MM.1S (cell line): ENCODE measurements around the gene TMEM250.

Source experiments
- DNase-seq: peaks from one replicate; pipeline ENCODE4 v3.0.0-alpha.2; 2015
- H2AFZ ChIP-seq: fragments of 300-600 bp; sonication (generic); 2 replicates; pipeline ENCODE4 v1.6.0; 2016; ENCODE audit warnings: antibody characterized with exemption, low read length
- H3F3A ChIP-seq: fragments of 300-600 bp; sonication (generic); 2 replicates; pipeline ENCODE4 v1.6.1; 2016; ENCODE audit warnings: mild to moderate bottlenecking, antibody characterized with exemption, low read length, moderate library complexity, mixed read lengths; ENCODE audit not compliant: insufficient read depth
- H3K27ac ChIP-seq: fragments of 300-600 bp; sonication (generic); 2 replicates; pipeline ENCODE4 v1.5.1; 2016; ENCODE audit warnings: mild to moderate bottlenecking, low read length
- H3K27me3 ChIP-seq: fragments of 300-600 bp; sonication (generic); replicated peaks from 2 replicates; pipeline ENCODE4 v1.6.0; 2016; ENCODE audit warnings: low read length; ENCODE audit not compliant: insufficient read depth
- H3K36me3 ChIP-seq: fragments of 300-600 bp; sonication (generic); replicated peaks from 2 replicates; pipeline ENCODE4 v1.6.1; 2016; ENCODE audit warnings: mild to moderate bottlenecking, low read length, mixed read lengths; ENCODE audit not compliant: insufficient read depth
- H3K4me1 ChIP-seq: fragments of 300-600 bp; sonication (generic); 2 replicates; pipeline ENCODE4 v1.6.1; 2016; ENCODE audit warnings: low read length, mixed read lengths
- H3K4me2 ChIP-seq: fragments of 300-600 bp; sonication (generic); 2 replicates; pipeline ENCODE4 v1.6.0; 2016; ENCODE audit warnings: low read depth, low read length
- H3K4me3 ChIP-seq: fragments of 300-600 bp; sonication (generic); 2 replicates; pipeline ENCODE4 v1.5.1; 2016; ENCODE audit warnings: low read length, mixed read lengths
- H3K79me2 ChIP-seq: fragments of 300-600 bp; sonication (generic); 2 replicates; pipeline ENCODE4 v1.6.1; 2016; ENCODE audit warnings: mixed run types, low read length, mixed read lengths
- H3K9ac ChIP-seq: fragments of 300-600 bp; sonication (generic); 2 replicates; pipeline ENCODE4 v1.6.1; 2016; ENCODE audit warnings: low read length, mixed read lengths
- H3K9me2 ChIP-seq: fragments of 300-600 bp; sonication (generic); replicated peaks from 2 replicates; pipeline ENCODE4 v1.6.1; 2016; ENCODE audit warnings: mild to moderate bottlenecking, low read length, mixed read lengths; ENCODE audit not compliant: insufficient read depth
- H3K9me3 ChIP-seq: fragments of 300-600 bp; sonication (generic); replicated peaks from 2 replicates; pipeline ENCODE4 v1.6.1; 2016; ENCODE audit warnings: mild to moderate bottlenecking, low read length, mixed read lengths; ENCODE audit not compliant: insufficient read depth
- H4K20me1 ChIP-seq: fragments of 300-600 bp; sonication (generic); 2 replicates; pipeline ENCODE4 v1.6.1; 2016; ENCODE audit warnings: mild to moderate bottlenecking, low read length, moderate library complexity, mixed read lengths; ENCODE audit not compliant: insufficient read depth
- CTCF ChIP-seq: fragments of 300-600 bp; sonication (generic); IDR thresholded peaks from 2 replicates; pipeline ENCODE4 v1.5.1; 2016; ENCODE audit warnings: antibody characterized with exemption, low read length, mixed read lengths
- EZH2 ChIP-seq: fragments of 300-600 bp; sonication (generic); optimal IDR thresholded peaks from 2 replicates; pipeline ENCODE3; 2017; ENCODE audit warnings: low read depth, mild to moderate bottlenecking, antibody characterized with exemption, low read length, mixed read lengths
- EZH2phosphoT487 ChIP-seq: fragments of 300-600 bp; sonication (generic); IDR thresholded peaks from 2 replicates; pipeline ENCODE4 v1.6.1; 2018; ENCODE audit warnings: antibody characterized with exemption, low read length

The TMEM250 gene

GRCh38 chr9:136153381-136154065 lies 34.8 kb upstream of the TMEM250 start:
- DNase-seq = no peak
- no peak overlapping the region for H3K4me3 ChIP-seq
- H3K9me3 ChIP-seq = no peaks in the 10 kb centered on the region
- TF ChIP-seq EZH2phosphoT487 (no peak), CTCF (no peak), EZH2 (no peak)
- H3K27ac ChIP-seq = no peak overlapping the region
- H4K20me1 ChIP-seq = no peaks in the 10 kb centered on the region
- H3K4me2 ChIP-seq = no peak overlapping the region
- H3K36me3 ChIP-seq = no peaks in the 10 kb centered on the region
- H3K27me3 ChIP-seq = peaks cover 90% of the 10 kb centered on the region
- no peak overlapping the region for H3K9ac ChIP-seq
- H3F3A ChIP-seq = no peaks in the 10 kb centered on the region
- no peaks in the 10 kb centered on the region for H3K4me1 ChIP-seq
- no peak overlapping the region for H2AFZ ChIP-seq
- no peaks in the 10 kb centered on the region for H3K79me2 ChIP-seq
- H3K9me2 ChIP-seq = no peaks in the 10 kb centered on the region

GRCh38 chr9:136152931-136153330 lies 34.3 kb upstream of the TMEM250 start:
- no peaks in the 10 kb centered on the region for H3K79me2 ChIP-seq

GRCh38 chr9:136152543-136152866 lies 33.8 kb upstream of the TMEM250 start:
- H3K27me3 ChIP-seq = peaks cover 90% of the 10 kb centered on the region
- H4K20me1 ChIP-seq = no peaks in the 10 kb centered on the region
- TF ChIP-seq CTCF (no peak), EZH2 (no peak), EZH2phosphoT487 (no peak)
- H3K79me2 ChIP-seq = no peaks in the 10 kb centered on the region
- H3K9me2 ChIP-seq = no peaks in the 10 kb centered on the region
- H3F3A ChIP-seq = no peaks in the 10 kb centered on the region
- no peak overlapping the region for H3K9ac ChIP-seq
- no peaks in the 10 kb centered on the region for H3K9me3 ChIP-seq
- no peaks in the 10 kb centered on the region for H3K4me1 ChIP-seq
- no peak overlapping the region for H3K4me3 ChIP-seq
- H3K27ac ChIP-seq = no peak overlapping the region
- no peak for DNase-seq
- H3K4me2 ChIP-seq = no peak overlapping the region
- H3K36me3 ChIP-seq = no peaks in the 10 kb centered on the region
- no peak overlapping the region for H2AFZ ChIP-seq

More at GRCh38 chr9:136152931-136153330, 34.3 kb upstream of the TMEM250 start:
- H3K9me3 ChIP-seq = no peaks in the 10 kb centered on the region
- H4K20me1 ChIP-seq = no peaks in the 10 kb centered on the region
- no peak overlapping the region for H3K27ac ChIP-seq
- no peaks in the 10 kb centered on the region for H3K36me3 ChIP-seq
- no peak for TF ChIP-seq EZH2
- TF ChIP-seq EZH2phosphoT487 = no peak
- TF ChIP-seq CTCF = no peak
- no peak overlapping the region for H2AFZ ChIP-seq
- no peak overlapping the region for H3K9ac ChIP-seq
- H3K4me3 ChIP-seq = no peak overlapping the region
- DNase-seq = no peak
- H3K4me1 ChIP-seq = no peaks in the 10 kb centered on the region
- H3F3A ChIP-seq = no peaks in the 10 kb centered on the region
- H3K4me2 ChIP-seq = no peak overlapping the region
- H3K9me2 ChIP-seq = no peaks in the 10 kb centered on the region
- peaks cover 90% of the 10 kb centered on the region for H3K27me3 ChIP-seq
